ENCODE results near the gene ZNF740.
"Not testable (repeated sequence)": the region's sequence is repeated elsewhere in the genome, so short reads cannot be mapped to it uniquely, and the experiment has no call there.

Gene ZNF740

GRCh38 chr12:53193985-53194716 lies 13.6 kb downstream of the ZNF740 start:
- Mint-ChIP-seq H3K9me3 (no peaks in the 10 kb centered on the region), H3K4me1 (peaks cover 32% of the 10 kb centered on the region), H3K27me3 (no peaks in the 10 kb centered on the region), H3K36me3 (peaks cover 37% of the 10 kb centered on the region), H3K27ac (peak overlapping the region; percentile 76), H3K4me3 (no peak overlapping the region)
- DNase-seq (ENCODE audit: low spot score in 2 of 2) (no peak), ATAC-seq (ENCODE audit: low read depth) (no peak)

- Mint-ChIP-seq H3K27me3 (no peaks in the 10 kb centered on the region), H3K4me3 (no peak overlapping the region), H3K4me1 (peaks cover 36% of the 10 kb centered on the region), H3K9me3 (no peaks in the 10 kb centered on the region), H3K27ac (peak overlapping the region; percentile 79), H3K36me3 (peaks cover 41% of the 10 kb centered on the region)
- ATAC-seq (ENCODE audit: low read depth), result no peak
- DNase-seq (ENCODE audit: low spot score in 2 of 2), result no peak
These were observed 14.5 kb downstream of the ZNF740 start for GRCh38 chr12:53194973-53195372.

- H3K36me3 Mint-ChIP-seq, result peaks cover 42% of the 10 kb centered on the region
- H3K4me3 Mint-ChIP-seq, result no peak overlapping the region
- peaks cover 38% of the 10 kb centered on the region for H3K4me1 Mint-ChIP-seq
- no peak for ATAC-seq (ENCODE audit: low read depth)
- DNase-seq (ENCODE audit: low spot score in 2 of 2), result no peak
- peak overlapping the region; percentile 79 for H3K27ac Mint-ChIP-seq
- H3K27me3 Mint-ChIP-seq, result no peaks in the 10 kb centered on the region
- H3K9me3 Mint-ChIP-seq, result no peaks in the 10 kb centered on the region
These were observed 15.2 kb downstream of the ZNF740 start for GRCh38 chr12:53195516-53196420.

GRCh38 chr12:53196486-53196885 lies 16.0 kb downstream of the ZNF740 start:
- peaks cover 38% of the 10 kb centered on the region for H3K4me1 Mint-ChIP-seq
- peak overlapping the region; percentile 69 for H3K27ac Mint-ChIP-seq

GRCh38 chr12:53197011-53197640 lies 16.6 kb downstream of the ZNF740 start:
- Mint-ChIP-seq H3K4me1 (peaks cover 38% of the 10 kb centered on the region), H3K9me3 (no peaks in the 10 kb centered on the region), H3K4me3 (no peak overlapping the region), H3K36me3 (peaks cover 41% of the 10 kb centered on the region), H3K27ac (peak overlapping the region; percentile 69), H3K27me3 (no peaks in the 10 kb centered on the region)
- DNase-seq (ENCODE audit: low spot score in 2 of 2), result no peak
- ATAC-seq (ENCODE audit: low read depth), result peak; percentile 4

More at GRCh38 chr12:53196486-53196885, 16.0 kb downstream of the ZNF740 start:
- peaks cover 43% of the 10 kb centered on the region for H3K36me3 Mint-ChIP-seq
- H3K9me3 Mint-ChIP-seq, result no peaks in the 10 kb centered on the region
- no peak for DNase-seq (ENCODE audit: low spot score in 2 of 2)
- no peak for ATAC-seq (ENCODE audit: low read depth)
- H3K27me3 Mint-ChIP-seq, result no peaks in the 10 kb centered on the region
- no peak overlapping the region for H3K4me3 Mint-ChIP-seq

- DNase-seq (ENCODE audit: low spot score in 2 of 2) (no peak), ATAC-seq (ENCODE audit: low read depth) (no peak)
- Mint-ChIP-seq H3K27ac (peak overlapping the region; percentile 76), H3K9me3 (no peaks in the 10 kb centered on the region), H3K36me3 (peaks cover 35% of the 10 kb centered on the region), H3K27me3 (no peaks in the 10 kb centered on the region), H3K4me1 (peaks cover 43% of the 10 kb centered on the region), H3K4me3 (peak overlapping the region; percentile 45)
These were observed 18.1 kb downstream of the ZNF740 start for GRCh38 chr12:53198486-53199110.

- Mint-ChIP-seq H3K27ac (peak overlapping the region; percentile 81), H3K4me1 (peaks cover 46% of the 10 kb centered on the region), H3K36me3 (peaks cover 31% of the 10 kb centered on the region), H3K27me3 (no peaks in the 10 kb centered on the region), H3K4me3 (peak overlapping the region; percentile 71), H3K9me3 (no peaks in the 10 kb centered on the region)
- ATAC-seq (ENCODE audit: low read depth), result no peak
- DNase-seq (ENCODE audit: low spot score in 2 of 2), result no peak
These were observed 19.2 kb downstream of the ZNF740 start for GRCh38 chr12:53199700-53200099.

GRCh38 chr12:53200107-53200457 lies 19.6 kb downstream of the ZNF740 start:
- Mint-ChIP-seq H3K27me3 (no peaks in the 10 kb centered on the region), H3K4me1 (peaks cover 47% of the 10 kb centered on the region), H3K36me3 (peaks cover 31% of the 10 kb centered on the region), H3K4me3 (peak overlapping the region; percentile 71), H3K9me3 (no peaks in the 10 kb centered on the region), H3K27ac (peak overlapping the region; percentile 81)
- no peak for ATAC-seq (ENCODE audit: low read depth)
- no peak for DNase-seq (ENCODE audit: low spot score in 2 of 2)

- Mint-ChIP-seq H3K27ac (peak overlapping the region; percentile 81), H3K9me3 (no peaks in the 10 kb centered on the region), H3K27me3 (no peaks in the 10 kb centered on the region), H3K4me1 (peaks cover 45% of the 10 kb centered on the region), H3K4me3 (peak overlapping the region; percentile 71), H3K36me3 (peaks cover 25% of the 10 kb centered on the region)
- DNase-seq (ENCODE audit: low spot score in 2 of 2) (no peak), ATAC-seq (ENCODE audit: low read depth) (peak; percentile 75)
These were observed 20.1 kb downstream of the ZNF740 start for GRCh38 chr12:53200458-53201176.

- ATAC-seq (ENCODE audit: low read depth), result no peak
- Mint-ChIP-seq H3K4me1 (peaks cover 47% of the 10 kb centered on the region), H3K27me3 (no peaks in the 10 kb centered on the region), H3K9me3 (no peaks in the 10 kb centered on the region), H3K4me3 (peak overlapping the region; percentile 71), H3K27ac (peak overlapping the region; percentile 81), H3K36me3 (peaks cover 23% of the 10 kb centered on the region)
- DNase-seq (ENCODE audit: low spot score in 2 of 2), result no peak
These were observed 20.6 kb downstream of the ZNF740 start for GRCh38 chr12:53201177-53201541.

GRCh38 chr12:53201639-53202038 lies 21.1 kb downstream of the ZNF740 start:
- no peak for DNase-seq (ENCODE audit: low spot score in 2 of 2)
- H3K36me3 Mint-ChIP-seq, result peaks cover 22% of the 10 kb centered on the region

GRCh38 chr12:53202316-53202715 lies 21.8 kb downstream of the ZNF740 start:
- not testable (repeated sequence) for H3K27ac Mint-ChIP-seq; DNase-seq (ENCODE audit: low spot score in 2 of 2); ATAC-seq (ENCODE audit: low read depth); H3K9me3 Mint-ChIP-seq; H3K27me3 Mint-ChIP-seq; H3K4me3 Mint-ChIP-seq
- Mint-ChIP-seq H3K36me3 (peaks cover 16% of the 10 kb centered on the region), H3K4me1 (peaks cover 47% of the 10 kb centered on the region)

More at GRCh38 chr12:53201639-53202038, 21.1 kb downstream of the ZNF740 start:
- H3K27ac Mint-ChIP-seq, result peak overlapping the region; percentile 81
- no peaks in the 10 kb centered on the region for H3K9me3 Mint-ChIP-seq
- no peaks in the 10 kb centered on the region for H3K27me3 Mint-ChIP-seq
- peaks cover 47% of the 10 kb centered on the region for H3K4me1 Mint-ChIP-seq
- no peak overlapping the region for H3K4me3 Mint-ChIP-seq
- no peak for ATAC-seq (ENCODE audit: low read depth)

- DNase-seq (ENCODE audit: low spot score in 2 of 2) (no peak), ATAC-seq (ENCODE audit: low read depth) (no peak)
- H3K4me1 Mint-ChIP-seq, result peaks cover 47% of the 10 kb centered on the region
- H3K27me3 Mint-ChIP-seq, result no peaks in the 10 kb centered on the region
- peaks cover 13% of the 10 kb centered on the region for H3K36me3 Mint-ChIP-seq
- H3K9me3 Mint-ChIP-seq, result no peaks in the 10 kb centered on the region
- no peak overlapping the region for H3K27ac Mint-ChIP-seq
- peak overlapping the region; percentile 54 for H3K4me3 Mint-ChIP-seq
These were observed 23.8 kb downstream of the ZNF740 start for GRCh38 chr12:53204351-53204750.
